ENCODE measurements around the gene CADM2.
A peak's percentile ranks its signal among the peaks of the same experiment; 100 is the strongest.

The CADM2 gene

GRCh38 chr3:85808755-85809154 is 850.0 kb downstream of the CADM2 start:
- TF ChIP-seq, protein P1, sequence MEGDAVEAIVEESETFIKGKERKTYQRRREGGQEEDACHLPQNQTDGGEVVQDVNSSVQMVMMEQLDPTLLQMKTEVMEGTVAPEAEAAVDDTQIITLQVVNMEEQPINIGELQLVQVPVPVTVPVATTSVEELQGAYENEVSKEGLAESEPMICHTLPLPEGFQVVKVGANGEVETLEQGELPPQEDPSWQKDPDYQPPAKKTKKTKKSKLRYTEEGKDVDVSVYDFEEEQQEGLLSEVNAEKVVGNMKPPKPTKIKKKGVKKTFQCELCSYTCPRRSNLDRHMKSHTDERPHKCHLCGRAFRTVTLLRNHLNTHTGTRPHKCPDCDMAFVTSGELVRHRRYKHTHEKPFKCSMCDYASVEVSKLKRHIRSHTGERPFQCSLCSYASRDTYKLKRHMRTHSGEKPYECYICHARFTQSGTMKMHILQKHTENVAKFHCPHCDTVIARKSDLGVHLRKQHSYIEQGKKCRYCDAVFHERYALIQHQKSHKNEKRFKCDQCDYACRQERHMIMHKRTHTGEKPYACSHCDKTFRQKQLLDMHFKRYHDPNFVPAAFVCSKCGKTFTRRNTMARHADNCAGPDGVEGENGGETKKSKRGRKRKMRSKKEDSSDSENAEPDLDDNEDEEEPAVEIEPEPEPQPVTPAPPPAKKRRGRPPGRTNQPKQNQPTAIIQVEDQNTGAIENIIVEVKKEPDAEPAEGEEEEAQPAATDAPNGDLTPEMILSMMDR (IDR thresholded peaks at IDR 0.05), result no peak

GRCh38 chr3:85821130-85821756 is 862.5 kb downstream of the CADM2 start:
- TF ChIP-seq, protein P1 (IDR thresholded peaks at IDR 0.05), result peak; percentile 77

GRCh38 chr3:85835857-85836440 is 877.2 kb downstream of the CADM2 start:
- TF ChIP-seq, protein P1 (IDR thresholded peaks at IDR 0.05), result no peak

- TF ChIP-seq, protein P1 (IDR thresholded peaks at IDR 0.05), result no peak
These were observed 878.6 kb downstream of the CADM2 start for GRCh38 chr3:85837402-85837801.

DNA sequence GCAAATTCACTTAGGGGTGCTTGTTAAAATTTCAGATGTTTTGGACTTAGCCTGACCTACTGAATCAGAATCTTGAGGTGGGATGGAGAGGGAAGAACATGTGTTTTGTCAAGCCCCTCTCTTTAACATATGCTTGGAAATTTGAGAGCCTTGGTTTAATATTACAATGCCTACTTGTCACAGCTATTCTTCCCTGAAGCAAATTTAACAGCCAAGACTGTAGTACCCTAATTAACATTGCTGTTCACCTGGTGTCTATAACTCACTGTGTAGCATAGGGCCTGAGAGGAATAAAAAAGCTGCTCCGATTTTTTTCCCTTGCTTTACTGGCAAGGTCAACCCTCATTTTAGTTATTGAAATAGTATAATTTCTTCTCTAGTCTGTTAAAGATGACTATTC is 880.1 kb downstream of the CADM2 start:
- TF ChIP-seq, protein P1 (IDR thresholded peaks at IDR 0.05), result no peak

DNA sequence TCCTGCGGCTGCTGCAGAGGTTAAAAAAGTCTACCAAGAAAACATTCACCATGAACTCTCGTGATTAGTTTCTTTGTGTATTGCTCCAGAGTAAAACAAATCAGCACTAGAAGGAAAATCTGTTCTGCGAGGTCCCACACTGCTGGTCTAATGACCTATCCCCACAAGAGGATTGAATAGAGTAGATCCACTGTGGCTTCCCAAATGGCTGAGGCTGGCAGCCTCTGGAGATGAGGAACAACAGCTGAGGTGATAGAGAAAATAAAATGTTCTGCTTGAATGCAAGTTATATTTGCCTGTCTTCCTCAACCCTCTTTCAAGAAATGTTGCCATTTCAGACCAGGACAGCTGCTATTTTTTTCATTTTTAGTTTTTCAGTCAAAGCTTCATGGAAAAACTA is 883.3 kb downstream of the CADM2 start:
- TF ChIP-seq, protein P1 (IDR thresholded peaks at IDR 0.05), result no peak

DNA sequence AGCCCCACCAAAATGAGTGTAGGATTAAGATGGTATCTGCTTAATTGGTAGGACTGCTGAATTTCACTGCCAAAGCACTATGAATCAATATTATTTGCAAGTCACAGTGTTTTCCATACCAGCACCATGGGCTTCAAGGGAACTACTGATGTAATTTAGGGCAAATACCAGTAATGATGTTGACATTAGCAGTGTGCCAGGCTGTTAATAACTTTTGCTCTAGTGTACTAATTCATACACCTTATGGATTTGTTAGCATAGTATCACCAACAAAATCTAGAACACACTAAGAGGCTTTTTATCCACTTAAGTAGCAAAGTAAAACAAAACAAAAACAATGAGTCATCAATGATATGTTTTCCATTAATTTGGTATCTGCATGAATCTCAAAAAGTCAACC is 888.2 kb downstream of the CADM2 start:
- TF ChIP-seq, protein P1 (IDR thresholded peaks at IDR 0.05), result no peak

All from LNCAP (cell line).